ENCODE data around the gene PIGP. TPM values are rescaled to one million over a fixed set of nuclear protein-coding genes. Genes with fewer than 3 reads are reported as not detected.

PIGP gene
- total and polyA plus RNA-seq, 9 of the 15 experiments (the other 6 are each of a cell fraction or from before 2014, with no cell fraction given): 18.3 to 122 (median 35.6) TPM

- TF ChIP-seq, protein P1, sequence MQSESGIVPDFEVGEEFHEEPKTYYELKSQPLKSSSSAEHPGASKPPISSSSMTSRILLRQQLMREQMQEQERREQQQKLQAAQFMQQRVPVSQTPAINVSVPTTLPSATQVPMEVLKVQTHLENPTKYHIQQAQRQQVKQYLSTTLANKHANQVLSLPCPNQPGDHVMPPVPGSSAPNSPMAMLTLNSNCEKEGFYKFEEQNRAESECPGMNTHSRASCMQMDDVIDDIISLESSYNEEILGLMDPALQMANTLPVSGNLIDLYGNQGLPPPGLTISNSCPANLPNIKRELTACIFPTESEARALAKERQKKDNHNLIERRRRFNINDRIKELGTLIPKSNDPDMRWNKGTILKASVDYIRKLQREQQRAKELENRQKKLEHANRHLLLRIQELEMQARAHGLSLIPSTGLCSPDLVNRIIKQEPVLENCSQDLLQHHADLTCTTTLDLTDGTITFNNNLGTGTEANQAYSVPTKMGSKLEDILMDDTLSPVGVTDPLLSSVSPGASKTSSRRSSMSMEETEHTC (IDR thresholded peaks at IDR 0.05): no peak
- TF ChIP-seq MEIS2 (IDR thresholded peaks at IDR 0.05; ENCODE audit: partially characterized antibody): peak; percentile 31
- TF ChIP-seq TEAD1 (CRISPR knock-in tag; IDR thresholded peaks at IDR 0.05): 0 out of 4 replicates have a peak, but pooled peaks have one; percentile 43 to 72
- TF ChIP-seq MEF2A (IDR thresholded peaks at IDR 0.05; ENCODE audit: control insufficient read depth, low read depth, low read length): no peak
- TF ChIP-seq PRDM10 (IDR thresholded peaks at IDR 0.05; ENCODE audit: partially characterized antibody): peak; percentile 14
- TF ChIP-seq, protein P2, sequence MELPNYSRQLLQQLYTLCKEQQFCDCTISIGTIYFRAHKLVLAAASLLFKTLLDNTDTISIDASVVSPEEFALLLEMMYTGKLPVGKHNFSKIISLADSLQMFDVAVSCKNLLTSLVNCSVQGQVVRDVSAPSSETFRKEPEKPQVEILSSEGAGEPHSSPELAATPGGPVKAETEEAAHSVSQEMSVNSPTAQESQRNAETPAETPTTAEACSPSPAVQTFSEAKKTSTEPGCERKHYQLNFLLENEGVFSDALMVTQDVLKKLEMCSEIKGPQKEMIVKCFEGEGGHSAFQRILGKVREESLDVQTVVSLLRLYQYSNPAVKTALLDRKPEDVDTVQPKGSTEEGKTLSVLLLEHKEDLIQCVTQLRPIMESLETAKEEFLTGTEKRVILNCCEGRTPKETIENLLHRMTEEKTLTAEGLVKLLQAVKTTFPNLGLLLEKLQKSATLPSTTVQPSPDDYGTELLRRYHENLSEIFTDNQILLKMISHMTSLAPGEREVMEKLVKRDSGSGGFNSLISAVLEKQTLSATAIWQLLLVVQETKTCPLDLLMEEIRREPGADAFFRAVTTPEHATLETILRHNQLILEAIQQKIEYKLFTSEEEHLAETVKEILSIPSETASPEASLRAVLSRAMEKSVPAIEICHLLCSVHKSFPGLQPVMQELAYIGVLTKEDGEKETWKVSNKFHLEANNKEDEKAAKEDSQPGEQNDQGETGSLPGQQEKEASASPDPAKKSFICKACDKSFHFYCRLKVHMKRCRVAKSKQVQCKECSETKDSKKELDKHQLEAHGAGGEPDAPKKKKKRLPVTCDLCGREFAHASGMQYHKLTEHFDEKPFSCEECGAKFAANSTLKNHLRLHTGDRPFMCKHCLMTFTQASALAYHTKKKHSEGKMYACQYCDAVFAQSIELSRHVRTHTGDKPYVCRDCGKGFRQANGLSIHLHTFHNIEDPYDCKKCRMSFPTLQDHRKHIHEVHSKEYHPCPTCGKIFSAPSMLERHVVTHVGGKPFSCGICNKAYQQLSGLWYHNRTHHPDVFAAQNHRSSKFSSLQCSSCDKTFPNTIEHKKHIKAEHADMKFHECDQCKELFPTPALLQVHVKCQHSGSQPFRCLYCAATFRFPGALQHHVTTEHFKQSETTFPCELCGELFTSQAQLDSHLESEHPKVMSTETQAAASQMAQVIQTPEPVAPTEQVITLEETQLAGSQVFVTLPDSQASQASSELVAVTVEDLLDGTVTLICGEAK (IDR thresholded peaks at IDR 0.05): peak; percentile 58; the same call in 1 of the 2 replicates
- TF ChIP-seq, protein P2 (CRISPR knock-in tag; IDR thresholded peaks at IDR 0.05): no peak
- TF ChIP-seq PPARD (CRISPR knock-in tag; IDR thresholded peaks at IDR 0.05): no peak
- TF ChIP-seq RBM22 (IDR thresholded peaks at IDR 0.05; ENCODE audit: low read depth, low read length, poor library complexity, severe bottlenecking): peak; percentile 45
- no peak for TF ChIP-seq CBX8 (IDR thresholded peaks at IDR 0.05; ENCODE audit: borderline replicate concordance, extremely low read depth, low read depth, low read length, poor library complexity, severe bottlenecking)
- no peak for TF ChIP-seq SETDB1 (IDR thresholded peaks at IDR 0.05; ENCODE audit: low read length)
- no peak for TF ChIP-seq ILF3 (IDR thresholded peaks at IDR 0.05; ENCODE audit: borderline replicate concordance)
These were observed 440 bp downstream of the PIGP start (continued) for GRCh38 chr21:37072274-37072987.

Data from K562 (cell line).